ENCODE results near the gene MYO18A.

DNA sequence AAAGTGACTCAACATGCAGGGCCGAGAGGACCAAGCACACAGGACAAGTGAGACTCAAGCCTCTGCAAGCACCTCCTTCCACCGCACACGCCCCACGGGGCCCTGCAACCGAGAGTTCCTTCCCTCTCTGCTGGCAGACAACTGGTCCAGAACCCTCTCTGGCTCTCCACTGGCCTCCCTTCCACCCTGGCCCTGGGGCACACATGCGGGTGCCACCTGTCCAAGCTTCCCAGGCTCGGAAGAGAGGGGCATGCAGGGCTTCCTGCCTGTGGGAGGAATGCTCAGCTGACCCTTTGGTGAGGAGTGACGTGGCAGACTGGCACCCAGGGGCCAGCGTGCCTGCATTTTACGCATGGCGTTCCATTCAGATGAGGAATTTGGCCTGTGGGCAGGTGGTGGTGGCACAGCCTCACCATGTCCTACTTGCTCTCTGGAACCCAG is 77.4 kb downstream of the MYO18A start:
- TF ChIP-seq, protein P1, sequence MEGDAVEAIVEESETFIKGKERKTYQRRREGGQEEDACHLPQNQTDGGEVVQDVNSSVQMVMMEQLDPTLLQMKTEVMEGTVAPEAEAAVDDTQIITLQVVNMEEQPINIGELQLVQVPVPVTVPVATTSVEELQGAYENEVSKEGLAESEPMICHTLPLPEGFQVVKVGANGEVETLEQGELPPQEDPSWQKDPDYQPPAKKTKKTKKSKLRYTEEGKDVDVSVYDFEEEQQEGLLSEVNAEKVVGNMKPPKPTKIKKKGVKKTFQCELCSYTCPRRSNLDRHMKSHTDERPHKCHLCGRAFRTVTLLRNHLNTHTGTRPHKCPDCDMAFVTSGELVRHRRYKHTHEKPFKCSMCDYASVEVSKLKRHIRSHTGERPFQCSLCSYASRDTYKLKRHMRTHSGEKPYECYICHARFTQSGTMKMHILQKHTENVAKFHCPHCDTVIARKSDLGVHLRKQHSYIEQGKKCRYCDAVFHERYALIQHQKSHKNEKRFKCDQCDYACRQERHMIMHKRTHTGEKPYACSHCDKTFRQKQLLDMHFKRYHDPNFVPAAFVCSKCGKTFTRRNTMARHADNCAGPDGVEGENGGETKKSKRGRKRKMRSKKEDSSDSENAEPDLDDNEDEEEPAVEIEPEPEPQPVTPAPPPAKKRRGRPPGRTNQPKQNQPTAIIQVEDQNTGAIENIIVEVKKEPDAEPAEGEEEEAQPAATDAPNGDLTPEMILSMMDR (IDR thresholded peaks at IDR 0.05): no peak
- no peak for TF ChIP-seq POLR2A (IDR thresholded peaks at IDR 0.05)

Measured in uterus (tissue), 2 donors.